ENCODE measurements around the gene MATK.

MATK gene, protein sequence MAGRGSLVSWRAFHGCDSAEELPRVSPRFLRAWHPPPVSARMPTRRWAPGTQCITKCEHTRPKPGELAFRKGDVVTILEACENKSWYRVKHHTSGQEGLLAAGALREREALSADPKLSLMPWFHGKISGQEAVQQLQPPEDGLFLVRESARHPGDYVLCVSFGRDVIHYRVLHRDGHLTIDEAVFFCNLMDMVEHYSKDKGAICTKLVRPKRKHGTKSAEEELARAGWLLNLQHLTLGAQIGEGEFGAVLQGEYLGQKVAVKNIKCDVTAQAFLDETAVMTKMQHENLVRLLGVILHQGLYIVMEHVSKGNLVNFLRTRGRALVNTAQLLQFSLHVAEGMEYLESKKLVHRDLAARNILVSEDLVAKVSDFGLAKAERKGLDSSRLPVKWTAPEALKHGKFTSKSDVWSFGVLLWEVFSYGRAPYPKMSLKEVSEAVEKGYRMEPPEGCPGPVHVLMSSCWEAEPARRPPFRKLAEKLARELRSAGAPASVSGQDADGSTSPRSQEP

DNA sequence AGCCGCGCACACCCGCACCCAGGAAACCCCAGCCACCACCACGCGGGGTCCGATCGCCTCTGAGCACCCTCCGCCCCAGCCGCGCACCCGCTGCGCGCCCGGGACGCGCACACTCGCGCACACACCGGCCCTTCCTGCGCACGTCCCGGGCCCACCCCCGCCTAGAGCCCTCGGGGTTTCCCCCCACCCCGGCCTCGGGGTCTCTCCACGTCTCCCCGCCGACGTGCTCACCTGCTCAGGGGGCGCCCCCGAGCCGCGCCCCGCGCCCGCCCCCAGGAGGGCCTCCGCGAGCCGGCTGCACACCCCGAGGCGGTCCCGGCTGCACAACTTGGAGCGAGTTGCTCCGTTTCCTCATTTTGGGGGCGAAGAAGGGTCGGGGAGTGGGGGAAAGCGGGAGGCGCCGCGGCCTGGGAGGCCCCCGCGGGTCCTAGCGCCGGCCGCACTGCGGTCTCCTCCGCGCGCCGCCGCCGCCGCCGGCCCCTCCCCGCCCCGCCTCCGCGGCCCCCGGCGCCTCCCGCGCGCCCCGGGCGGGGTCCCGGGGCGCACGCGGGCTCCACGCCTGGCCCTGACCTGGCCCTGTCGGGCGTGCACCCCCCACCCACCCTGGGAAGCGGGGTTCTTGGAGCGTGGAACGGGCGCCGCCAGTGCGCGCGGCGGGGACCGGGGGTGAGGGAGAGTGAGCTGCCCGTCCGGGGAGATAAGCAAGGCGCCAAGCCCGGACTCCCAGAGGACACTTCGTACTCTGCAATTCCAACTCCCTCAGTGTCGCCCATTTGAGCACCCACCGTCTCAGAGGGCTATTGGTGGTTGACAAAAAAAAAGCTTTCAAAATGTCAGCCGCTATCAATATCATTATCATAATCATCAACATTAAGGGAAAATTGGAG is at the start of gene MATK:
Gene MATK, minus strand, starts transcription at position 444 of the 887 bp plus-strand sequence. CDS start 1,246 bp downstream, outside the sequence.
- peak; percentile 34 to 47 for DNase-seq (ENCODE audit: low read depth in 2 of 2)

DNA sequence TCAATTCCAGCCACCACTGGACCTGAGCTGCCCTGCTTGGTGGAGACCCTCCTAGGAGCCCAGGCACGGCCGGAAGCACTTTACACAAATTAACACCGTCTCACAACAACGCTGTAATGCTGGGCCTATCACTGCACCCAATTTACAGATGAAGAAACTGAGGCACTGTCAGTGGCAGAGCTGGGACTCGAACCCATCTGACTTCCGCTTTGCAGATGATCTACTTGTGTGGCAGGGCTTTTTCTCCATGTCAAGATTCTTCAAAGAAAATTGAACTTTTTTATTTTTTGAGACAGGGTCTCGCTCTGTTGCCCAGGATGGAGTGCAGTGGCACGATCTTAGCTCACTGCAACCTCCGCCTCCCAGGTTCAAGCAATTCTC is 48.9 kb upstream of the MATK start:
- no peak for DNase-seq (ENCODE audit: low read depth in 2 of 2)

DNA sequence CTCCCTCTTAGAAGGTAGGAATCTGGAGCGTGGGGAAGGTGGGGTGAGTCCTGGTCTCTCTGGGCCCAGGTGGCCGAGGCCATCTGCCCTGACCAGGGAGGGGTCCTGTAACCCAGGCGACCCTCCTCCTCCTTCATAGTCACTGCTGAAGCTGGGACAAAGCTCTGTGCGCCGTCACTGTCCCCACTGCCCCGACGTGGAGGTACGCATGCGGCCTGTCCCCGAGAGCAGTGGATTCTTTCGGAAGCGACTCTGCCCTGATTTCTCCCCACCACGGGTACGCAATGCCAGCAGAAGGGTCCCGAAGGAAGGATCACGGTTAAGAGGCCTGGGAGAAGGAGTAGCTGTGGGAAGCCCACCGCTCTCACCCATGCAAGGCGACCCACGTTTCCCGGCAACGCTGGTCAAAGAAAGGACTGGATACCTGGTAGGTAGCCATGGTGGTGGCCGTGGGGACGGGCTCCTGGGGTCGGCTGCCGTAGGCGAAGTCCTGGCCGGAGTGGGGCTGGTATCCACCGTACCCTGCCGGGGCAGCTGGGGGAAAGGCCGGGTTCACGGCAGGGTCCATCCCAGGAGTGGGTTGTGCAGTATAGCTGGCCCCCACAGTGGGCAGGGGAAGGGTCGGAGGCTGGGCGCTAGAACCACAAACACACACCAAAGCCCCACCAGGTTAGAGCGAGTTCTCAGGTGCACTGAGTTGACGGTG is 48.3 kb upstream of the MATK start:
- DNase-seq (ENCODE audit: low read depth in 2 of 2), result no peak

DNA sequence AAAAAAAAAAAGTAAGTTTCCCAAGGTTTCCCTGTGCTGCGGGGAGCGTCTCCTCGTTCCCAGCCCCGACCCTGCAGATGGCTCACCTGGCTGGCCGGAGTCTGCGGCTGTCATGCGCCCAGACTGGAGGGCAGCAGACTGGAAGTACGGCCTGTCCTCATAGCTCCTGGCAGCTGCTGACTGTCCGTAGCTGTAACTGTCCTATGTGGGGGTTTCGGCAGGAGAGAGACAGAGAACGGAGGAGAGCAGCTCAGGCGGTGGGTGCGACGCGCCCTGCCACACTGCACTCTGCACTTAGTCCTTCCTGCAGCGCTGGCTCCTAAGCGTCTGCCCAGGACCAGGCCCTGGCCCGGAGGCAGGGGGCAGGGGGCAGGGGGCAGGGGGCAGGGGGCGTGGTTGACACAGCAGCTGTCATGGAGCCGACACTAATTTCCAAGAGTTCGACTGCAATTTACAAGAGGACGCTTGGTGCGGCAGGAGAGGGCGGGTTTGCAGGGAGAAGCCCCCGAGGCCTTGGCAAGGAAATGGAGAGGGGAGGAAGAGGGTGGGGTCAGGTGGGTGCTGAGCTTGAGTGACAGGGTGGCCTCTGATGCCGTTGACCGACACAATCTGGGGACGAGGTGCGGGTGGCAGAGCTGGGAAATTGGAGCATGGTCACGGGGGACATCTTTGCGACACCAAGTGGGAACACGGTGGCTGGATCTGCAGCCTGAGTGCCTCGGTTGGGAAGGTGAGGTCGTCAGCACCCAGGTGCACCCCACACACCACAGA is 47.6 kb upstream of the MATK start:
- DNase-seq (ENCODE audit: low read depth in 2 of 2), result no peak

DNA sequence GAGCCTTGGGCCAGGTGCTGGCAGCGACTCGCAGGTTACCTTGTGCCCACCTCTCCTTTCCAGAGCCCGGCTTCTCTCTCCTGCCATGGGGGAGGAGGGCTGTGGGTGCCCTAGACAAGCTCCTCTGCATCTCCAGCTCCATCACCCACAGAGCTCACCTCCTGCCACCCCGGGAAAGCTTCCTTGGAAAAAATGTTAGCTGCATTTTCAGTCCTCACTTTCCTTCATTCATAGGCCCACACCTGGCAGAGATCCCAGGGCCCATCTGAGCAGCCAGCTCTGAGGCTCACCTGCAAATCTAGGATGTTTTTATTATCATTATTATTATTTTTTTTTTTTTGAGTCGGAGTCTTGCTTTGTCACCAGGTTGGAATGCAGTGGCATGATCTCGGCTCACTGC is 45.8 kb upstream of the MATK start:
- DNase-seq (ENCODE audit: low read depth in 2 of 2), result no peak

DNA sequence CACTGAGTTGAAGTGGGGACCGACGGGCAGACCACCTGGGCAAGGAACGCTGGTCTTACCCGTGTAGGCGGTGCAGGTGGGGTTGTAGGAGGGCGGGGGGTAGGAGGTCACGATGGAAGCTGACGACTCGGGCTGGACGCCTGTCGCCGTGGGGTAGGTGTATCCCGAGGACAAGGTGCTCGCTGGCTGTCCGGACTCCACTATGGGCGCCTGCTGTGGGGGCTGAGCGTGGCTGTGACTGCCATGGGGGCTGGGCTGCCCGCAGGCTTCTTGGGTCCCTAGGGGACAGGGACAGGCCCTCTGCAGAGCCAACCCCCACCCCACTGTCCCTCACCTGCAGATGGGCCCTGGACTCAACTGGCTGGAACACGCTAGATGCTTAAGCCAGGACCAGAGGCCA is 45.4 kb upstream of the MATK start:
- no peak for DNase-seq (ENCODE audit: low read depth in 2 of 2)

DNA sequence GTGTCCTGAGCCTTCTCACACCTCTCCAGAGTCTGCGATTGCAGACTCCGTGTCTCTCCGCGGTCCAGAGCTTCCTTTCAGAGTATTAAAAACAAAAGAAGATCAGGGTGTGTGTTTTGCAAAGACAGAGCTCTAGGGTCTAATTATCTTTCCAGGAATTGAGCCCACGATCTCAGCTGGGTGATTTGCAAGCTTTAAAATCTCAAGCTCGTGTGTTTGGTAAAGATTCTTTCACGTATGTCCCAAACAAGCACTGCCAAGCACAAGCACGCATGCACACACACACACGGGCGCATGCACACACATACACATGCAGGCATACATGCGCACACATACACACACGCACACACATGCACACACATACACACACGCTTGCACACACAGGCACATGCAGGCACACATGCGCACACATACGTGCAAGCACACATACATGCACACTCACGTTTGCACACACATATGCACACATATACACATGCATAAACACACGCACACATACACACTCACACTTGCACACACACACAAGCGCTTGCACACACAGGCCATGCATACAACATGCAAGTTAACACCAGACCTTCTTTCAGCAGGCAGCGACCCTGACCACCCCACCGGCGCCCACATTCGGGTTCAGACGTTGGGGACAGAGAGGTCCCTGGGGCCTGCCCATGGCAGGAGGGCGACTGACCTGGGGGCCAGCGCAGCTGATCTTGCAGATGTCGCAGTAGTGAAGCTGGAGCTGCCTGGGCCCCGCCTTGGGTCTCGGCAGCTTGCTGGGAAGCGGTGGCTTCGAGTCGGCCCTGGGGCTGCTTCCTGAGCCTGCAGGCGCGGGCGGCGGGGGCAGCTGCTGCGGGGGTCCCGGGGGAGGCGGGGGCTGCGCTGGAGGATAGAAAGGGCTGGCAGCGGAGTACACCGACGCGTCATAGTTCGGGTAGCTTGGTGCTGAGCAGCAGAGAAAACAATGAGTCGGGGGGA is 44.7 kb upstream of the MATK start:
- no peak for DNase-seq (ENCODE audit: low read depth in 2 of 2)

DNA sequence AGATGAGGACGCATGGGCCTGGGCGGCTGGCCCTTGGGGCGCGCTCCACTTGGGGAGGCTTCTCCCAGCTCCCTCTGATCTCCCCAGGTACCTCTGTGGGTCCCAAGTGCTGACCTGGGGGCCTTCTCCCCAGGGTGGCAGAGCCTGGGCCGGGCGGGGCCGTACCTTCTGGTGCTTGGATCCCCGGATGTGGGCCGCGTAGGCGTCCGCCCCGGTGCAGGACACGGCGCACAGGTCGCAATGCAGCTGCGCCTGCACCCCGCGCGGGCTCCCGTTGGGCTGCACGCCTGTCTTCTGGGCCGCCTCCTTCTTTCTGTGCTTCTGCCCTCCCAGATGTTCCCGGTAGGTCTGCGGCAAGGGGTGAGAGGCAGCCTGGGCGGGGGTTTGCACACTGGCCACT is 41.1 kb upstream of the MATK start:
- DNase-seq (ENCODE audit: low read depth in 2 of 2), result no peak

DNA sequence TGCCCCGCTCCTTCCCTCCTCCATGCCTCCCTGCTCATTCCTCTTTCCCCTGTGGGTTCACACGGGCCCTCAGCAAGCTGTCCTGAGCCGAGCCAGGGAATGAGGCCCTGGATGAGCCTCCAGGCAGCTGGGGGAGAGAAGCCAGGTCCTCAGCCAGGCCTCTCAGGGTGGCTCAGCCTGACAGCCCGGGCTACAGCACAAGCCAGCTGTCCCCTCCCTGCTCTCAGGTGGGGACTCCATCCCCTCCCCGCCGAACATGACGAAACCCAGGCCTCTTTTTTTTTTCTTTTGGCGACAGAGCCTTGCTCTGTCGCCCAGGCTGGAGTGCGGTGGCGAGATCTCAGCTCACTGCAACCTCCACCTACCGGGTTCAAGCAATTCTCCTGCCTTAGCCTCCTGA is 40.0 kb upstream of the MATK start:
- no peak for DNase-seq (ENCODE audit: low read depth in 2 of 2)

DNA sequence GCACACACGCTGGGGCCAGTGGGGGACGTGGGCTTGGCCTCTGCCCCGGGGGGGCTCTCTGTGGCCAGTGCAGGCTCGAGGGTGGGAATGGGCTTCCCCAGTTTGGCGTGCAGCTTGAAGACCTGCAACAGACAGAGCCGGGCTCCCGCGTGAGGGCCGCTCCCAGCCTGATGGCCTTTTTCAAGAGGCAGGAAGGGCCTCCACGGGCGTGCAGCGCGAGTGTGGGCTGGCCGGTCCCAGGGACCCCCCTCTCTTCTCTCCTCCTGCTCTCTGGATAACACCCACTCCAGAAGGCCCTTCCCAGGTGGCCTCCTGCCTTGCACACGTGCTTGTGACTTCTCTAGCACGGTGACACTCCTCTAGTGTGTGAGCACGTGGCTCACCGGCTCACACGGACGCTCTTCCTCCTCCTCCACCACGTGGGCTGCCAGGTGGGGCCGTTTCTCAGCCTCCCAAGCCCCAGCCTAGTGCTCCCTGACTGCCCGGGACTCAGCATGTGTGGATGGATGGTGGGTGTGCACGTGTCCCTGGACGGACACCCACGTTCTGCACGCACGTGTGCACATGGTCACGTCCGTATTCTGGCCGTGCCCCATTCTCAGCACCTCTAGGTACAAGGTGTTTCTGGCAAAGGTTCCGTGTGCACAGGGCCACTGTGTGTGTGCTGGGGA is 39.2 kb upstream of the MATK start:
- no peak for DNase-seq (ENCODE audit: low read depth in 2 of 2)

DNA sequence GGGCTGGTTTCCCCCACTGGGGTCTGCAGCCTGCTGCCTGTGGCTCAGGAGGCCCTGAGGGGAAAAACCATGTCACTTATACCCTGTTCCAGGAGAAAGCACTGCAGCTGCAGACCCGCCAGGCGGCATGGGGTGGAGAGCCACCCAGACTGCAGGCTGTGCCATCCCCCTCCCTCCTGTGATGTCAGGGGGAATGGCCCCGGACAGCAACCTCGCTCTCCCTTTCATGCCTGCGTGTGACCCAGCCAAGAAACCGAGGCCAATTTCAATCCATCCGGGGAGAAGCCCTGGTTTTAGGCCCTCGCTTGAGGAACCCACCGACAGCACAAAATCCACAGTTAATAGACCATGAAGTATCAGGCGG is 37.2 kb upstream of the MATK start:
- DNase-seq (ENCODE audit: low read depth in 2 of 2), result no peak

DNA sequence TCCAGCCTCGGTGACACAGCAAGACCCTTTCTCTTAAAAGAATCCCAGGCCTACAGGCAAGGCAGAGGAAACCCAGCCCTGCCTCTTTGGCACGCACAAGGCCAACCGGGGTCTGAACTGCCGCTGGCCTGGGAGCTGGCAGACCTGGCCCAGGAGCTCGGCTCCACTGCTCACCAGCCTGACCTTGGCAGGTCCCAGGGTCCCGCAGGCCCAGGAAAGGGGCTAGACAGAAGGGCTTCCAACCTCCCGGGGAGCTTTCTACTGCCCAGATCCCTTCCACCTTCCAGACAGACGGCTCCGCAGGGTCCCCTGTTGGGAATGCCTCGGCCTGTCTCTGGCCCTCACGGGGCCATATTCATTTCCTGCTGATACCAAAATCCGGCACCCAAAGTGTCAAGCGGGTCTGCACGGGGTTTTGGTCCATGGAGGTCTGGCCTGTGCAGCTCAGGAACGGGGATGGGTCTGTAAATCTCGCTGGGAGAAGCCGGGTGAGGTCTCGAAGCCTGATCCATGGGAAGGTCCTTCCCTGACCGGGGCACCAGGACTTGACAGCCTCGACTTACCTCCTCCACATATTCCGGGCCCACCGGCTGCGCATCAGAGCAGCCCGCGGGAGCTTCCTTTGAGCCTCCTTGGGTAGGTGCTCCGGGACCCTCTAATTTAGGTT is 36.6 kb upstream of the MATK start:
- no peak for DNase-seq (ENCODE audit: low read depth in 2 of 2)

DNA sequence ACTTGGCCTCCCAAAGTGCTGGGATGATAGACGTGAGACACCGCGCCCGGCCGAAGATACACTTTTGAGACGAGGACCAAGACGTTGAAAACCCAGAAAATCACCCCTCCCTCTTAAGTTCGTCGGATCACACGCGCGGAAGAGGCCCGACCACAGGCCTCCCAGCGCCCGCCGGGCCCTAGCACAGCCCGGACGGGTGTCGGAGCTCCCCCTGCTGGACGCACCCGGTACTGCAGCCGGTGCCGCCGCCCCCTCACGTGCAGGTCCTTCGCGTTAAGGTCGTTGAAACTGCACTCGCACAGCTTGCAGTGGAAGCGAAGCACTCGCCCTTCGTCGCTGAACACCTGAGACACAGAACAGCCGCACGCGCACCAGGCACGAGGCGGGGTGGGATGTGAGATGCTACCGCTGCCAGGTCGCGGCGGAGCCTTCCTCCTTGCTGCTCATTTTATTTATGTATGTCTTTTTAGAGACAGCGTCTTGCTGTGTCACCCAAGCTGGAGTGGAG is 35.7 kb upstream of the MATK start:
- peak; percentile 88 to 96 for DNase-seq (ENCODE audit: low read depth in 2 of 2)

DNA sequence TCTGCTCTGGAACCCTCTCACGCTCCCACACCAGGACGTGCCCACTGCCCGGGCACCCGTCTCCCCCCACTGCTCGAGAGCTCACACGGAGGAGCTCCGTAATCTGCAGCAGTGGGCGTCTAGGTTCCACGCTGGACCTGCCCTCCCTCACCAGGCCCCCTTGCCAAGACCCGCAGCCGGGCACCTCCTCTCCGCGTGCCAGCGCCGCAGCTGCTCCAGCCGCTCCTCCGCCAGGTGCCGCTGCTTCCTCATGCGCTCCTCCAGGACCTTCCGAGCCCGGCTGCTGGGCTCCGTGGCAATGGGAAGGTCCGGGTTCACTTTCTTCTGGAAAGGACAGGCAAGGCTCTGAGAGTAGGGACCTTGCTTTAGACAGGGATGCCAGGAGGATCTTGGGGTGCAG is 35.0 kb upstream of the MATK start:
- DNase-seq (ENCODE audit: low read depth in 2 of 2), result no peak

DNA sequence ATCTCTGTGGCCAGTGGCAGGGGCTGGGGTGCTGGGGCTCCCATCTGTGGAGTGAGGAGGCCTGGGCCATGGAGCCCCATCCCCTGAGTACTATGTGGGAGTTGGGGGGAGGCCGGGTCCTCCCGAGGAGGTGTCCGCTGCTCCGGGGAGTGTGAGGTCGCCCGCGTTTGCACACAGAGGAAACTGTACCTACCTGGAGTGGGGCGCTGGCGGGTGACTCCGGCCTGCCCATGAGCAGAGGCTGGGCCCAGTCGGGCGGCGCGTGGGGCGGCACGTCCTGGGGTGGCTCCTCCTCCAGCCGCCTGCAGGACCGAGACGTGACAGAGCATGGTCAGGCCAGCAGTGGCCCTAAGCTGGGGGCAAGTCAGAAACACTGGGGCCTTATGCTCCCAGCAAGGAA is 33.8 kb upstream of the MATK start:
- no peak for DNase-seq (ENCODE audit: low read depth in 2 of 2)

DNA sequence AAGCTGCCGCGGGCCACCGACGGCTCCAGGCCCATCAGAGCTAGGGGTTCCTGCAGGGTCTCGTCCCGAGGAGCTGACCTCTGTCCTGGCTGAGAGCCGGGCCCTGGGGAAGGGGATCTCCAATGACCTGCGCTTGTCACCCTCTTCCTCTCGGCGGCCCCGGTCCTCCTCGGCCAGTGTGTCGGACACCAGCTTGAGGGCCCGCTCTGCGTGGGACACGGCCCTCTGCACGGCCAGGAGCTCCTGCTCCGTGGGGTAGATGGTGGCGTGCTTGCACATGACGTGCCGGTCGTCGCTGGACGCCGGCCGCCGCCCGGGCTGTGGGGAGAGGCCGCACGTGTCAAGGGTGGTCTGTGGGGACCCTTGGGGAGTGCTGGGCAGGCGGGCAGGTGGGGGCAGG is 32.7 kb upstream of the MATK start:
- no peak for DNase-seq (ENCODE audit: low read depth in 2 of 2)

DNA sequence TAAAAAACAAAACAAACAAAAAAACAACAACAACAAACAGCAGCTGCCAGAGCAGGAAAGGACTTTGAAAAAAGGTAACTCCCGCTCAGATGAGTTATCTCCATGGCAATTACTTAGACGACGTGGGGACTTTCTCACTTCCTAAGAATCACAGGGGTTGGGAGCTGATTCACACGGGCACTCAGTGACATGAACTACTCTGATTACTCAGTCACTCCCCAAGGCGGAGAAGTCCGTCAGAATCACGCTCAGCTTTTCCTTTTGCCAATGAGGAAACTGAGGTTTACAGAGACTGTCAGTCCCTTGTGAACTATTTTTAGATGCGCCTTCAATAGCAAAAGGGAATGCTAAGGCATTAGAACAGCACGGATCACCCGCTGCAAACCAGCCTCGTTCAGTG is 32.3 kb upstream of the MATK start:
- DNase-seq (ENCODE audit: low read depth in 2 of 2), result peak in 1 of 2 donors; percentile 46

DNA sequence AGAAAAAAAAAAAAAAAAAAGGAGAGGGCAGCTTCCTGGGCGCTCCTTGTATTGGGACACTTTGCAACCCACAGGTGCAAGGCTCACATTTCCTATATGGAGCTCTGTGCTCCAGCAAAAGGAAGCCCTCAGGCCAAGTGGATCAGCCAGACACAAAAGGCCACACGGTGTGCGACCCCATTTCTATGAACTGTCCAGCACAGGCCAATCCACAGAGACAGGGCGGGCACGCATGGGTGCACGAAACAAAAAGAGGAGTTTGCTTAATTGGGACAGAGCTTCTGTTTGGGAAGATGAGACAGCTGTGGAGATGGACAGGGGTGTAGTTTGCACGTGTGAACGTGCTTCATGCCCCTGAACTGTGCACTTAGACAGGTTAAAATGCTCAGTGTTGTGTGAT is 31.6 kb upstream of the MATK start:
- DNase-seq (ENCODE audit: low read depth in 2 of 2), result no peak

Measured in stimulated activated CD4-positive, alpha-beta T cell treated with anti-CD3 and anti-CD28 coated beads, Interleukin-1b, Interleukin-23, amount 100 ng/mL, for 4 hours (primary cell).